Measurements from ENCODE around the gene PEMT.

GRCh38 chr17:17603178-17603894 lies 11.8 kb upstream of the PEMT start:
- no peak for TF ChIP-seq YY1 (IDR thresholded peaks at IDR 0.05; ENCODE audit: insufficient read depth, insufficient read length)
- TF ChIP-seq SUZ12 (IDR thresholded peaks at IDR 0.05; ENCODE audit: extremely low read depth, insufficient read depth, insufficient read length): no peak
- no peak for TF ChIP-seq ZNF274 (IDR thresholded peaks at IDR 0.05; ENCODE audit: low read depth, low read length)
